ENCODE measurements around the gene PRLR. TPM values are rescaled to one million over a fixed set of nuclear protein-coding genes. Genes with fewer than 3 reads are reported as not detected.

PRLR gene
- total and polyA plus RNA-seq, 10 donors = 0.02 to 0.82 (median 0.26) TPM

DNA sequence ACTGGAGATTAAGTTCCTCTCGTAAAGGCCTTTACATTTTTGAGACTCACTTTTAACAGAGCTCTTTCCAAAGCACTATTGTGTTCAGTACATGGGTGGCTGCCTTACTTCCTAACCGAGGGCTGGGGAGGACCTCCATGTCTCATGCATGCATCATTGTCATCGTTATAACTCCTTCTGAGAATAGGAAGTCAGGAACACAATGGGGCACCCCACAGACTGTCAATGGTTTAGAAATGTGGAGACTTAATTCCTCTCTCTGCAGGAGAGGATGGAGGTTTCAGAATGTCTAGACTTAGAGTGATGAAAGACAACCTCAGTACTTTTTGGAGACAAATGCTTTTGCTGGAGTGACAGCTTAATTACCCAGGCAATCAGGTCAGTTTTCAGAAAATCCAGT is 83.9 kb downstream of the PRLR start:
- TF ChIP-seq POLR2AphosphoS5 (IDR thresholded peaks at IDR 0.05) (no peak), POLR2A (IDR thresholded peaks at IDR 0.05) (no peak), CTCF (IDR thresholded peaks at IDR 0.05 in 8 of 11, conservative IDR thresholded peaks at IDR 0.05 in 3 of 11) (no peak)
- Histone ChIP-seq H3K27me3 (replicated peaks in 1 of 7) (no peaks in the 10 kb centered on the region), H3K9me3 (no peaks in the 10 kb centered on the region), H3K4me3 (no peak overlapping the region), H3K4me1 (no peaks in the 10 kb centered on the region), H3K27ac (no peak overlapping the region), H3K36me3 (no peaks in the 10 kb centered on the region)
- no peak for DNase-seq
- 50 to 66% (median 59%) methylated on average over 3 of the region's 3 CpGs for WGBS, 5 donors
- intact Hi-C loops (cut with DNase I; ENCODE audit: low total_unique reads) = no loop called here

DNA sequence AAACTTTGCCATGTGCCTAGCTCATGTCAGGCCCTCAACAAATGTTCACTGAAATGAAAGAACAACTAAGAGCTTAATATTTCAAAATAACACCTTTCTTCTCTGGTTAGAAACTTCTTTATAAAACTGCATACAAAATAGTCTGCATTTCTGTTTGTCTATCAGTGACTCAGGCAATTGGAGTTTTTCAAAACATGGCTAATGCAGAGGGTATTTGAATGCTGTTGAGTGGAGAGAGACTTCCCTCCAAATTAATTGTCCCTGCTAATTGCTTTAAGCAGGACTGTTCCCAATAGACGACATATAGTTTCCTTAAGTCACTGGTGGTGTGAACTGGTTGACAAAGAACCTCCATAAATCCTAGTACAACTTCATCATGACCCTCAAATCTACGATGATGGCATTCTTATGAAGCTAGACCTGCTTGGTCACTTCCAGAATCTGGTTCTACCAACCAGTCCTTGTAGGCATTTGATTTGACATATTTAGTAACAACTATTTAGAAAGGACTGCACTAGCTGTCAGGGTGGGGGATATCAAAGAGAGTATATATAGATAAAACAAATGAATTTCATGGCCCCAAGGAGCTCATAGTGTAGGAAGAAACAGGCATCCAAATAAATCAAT is 84.5 kb downstream of the PRLR start:
- H3K4me1 ChIP-seq = no peaks in the 10 kb centered on the region
- no peaks in the 10 kb centered on the region for H3K36me3 ChIP-seq
- H3K27ac ChIP-seq = no peak overlapping the region
- intact Hi-C loops (cut with DNase I; ENCODE audit: low total_unique reads) = no loop called here
- 73 to 85% (median 74%) methylated on average over 2 of the region's 2 CpGs for WGBS, 5 donors
- no peaks in the 10 kb centered on the region for H3K27me3 ChIP-seq (replicated peaks in 1 of 7)
- H3K9me3 ChIP-seq = no peaks in the 10 kb centered on the region
- TF ChIP-seq CTCF (IDR thresholded peaks at IDR 0.05 in 8 of 11, conservative IDR thresholded peaks at IDR 0.05 in 3 of 11) (no peak), POLR2AphosphoS5 (IDR thresholded peaks at IDR 0.05) (no peak), POLR2A (IDR thresholded peaks at IDR 0.05) (no peak)
- H3K4me3 ChIP-seq = no peak overlapping the region
- DNase-seq = no peak

DNA sequence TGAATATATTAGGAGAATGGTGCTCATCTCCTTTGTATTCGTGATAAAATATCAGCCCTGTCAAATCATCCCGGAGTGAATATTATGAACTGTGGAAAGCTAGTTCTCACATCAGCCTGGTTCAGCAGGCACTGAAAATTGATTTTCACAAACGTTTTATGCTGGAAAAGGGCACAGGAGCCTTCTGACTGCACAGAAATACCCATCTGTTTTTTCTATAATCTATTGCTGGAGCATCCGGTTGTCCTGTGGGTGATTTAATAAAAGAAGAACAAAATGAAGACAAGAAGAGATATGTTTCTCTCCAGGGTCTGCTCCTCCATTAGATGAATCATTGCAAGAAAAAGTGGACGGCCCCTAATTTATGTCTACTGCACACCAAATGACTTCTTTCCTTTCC is 85.3 kb downstream of the PRLR start:
- Histone ChIP-seq H3K27me3 (replicated peaks in 1 of 7) (no peaks in the 10 kb centered on the region), H3K27ac (no peak overlapping the region), H3K9me3 (no peaks in the 10 kb centered on the region), H3K4me3 (no peak overlapping the region), H3K36me3 (no peaks in the 10 kb centered on the region), H3K4me1 (no peaks in the 10 kb centered on the region)
- no peak for DNase-seq
- WGBS, 5 donors = 76 to 87% (median 84%) methylated on average over 5 of the region's 5 CpGs
- TF ChIP-seq POLR2A (IDR thresholded peaks at IDR 0.05) = no peak
- no peak for TF ChIP-seq CTCF (IDR thresholded peaks at IDR 0.05 in 8 of 11, conservative IDR thresholded peaks at IDR 0.05 in 3 of 11)
- TF ChIP-seq POLR2AphosphoS5 (IDR thresholded peaks at IDR 0.05) = no peak
- intact Hi-C loops (cut with DNase I; ENCODE audit: low total_unique reads) = no loop called here

DNA sequence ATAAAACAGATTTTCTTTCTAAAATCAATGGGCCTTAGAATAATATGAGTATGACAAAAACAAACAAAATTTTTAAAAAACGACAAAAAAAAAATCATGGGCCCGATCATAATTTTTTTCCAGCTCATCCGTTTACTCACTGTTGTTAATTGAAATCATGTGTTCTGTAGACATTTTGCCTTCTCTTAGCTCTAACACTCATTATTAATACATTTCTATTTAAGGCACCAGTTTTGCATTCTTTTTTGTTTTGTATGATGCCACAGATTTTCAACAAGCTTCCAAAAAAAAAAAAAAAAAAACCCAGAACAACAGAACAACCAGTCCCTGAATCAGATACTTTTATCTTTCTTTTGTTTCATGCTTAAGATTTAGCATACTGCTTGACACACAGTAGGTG is 86.4 kb downstream of the PRLR start:
- no peaks in the 10 kb centered on the region for H3K27me3 ChIP-seq (replicated peaks in 1 of 7)
- no peaks in the 10 kb centered on the region for H3K4me1 ChIP-seq
- TF ChIP-seq POLR2A (IDR thresholded peaks at IDR 0.05) (no peak), CTCF (IDR thresholded peaks at IDR 0.05 in 8 of 11, conservative IDR thresholded peaks at IDR 0.05 in 3 of 11) (no peak), POLR2AphosphoS5 (IDR thresholded peaks at IDR 0.05) (no peak)
- intact Hi-C loops (cut with DNase I; ENCODE audit: low total_unique reads) = no loop called here
- no peaks in the 10 kb centered on the region for H3K36me3 ChIP-seq
- no peak overlapping the region for H3K4me3 ChIP-seq
- 83 to 96% (median 94%) methylated on average over 3 of the region's 3 CpGs for WGBS, 5 donors
- no peak overlapping the region for H3K27ac ChIP-seq
- H3K9me3 ChIP-seq = no peaks in the 10 kb centered on the region
- no peak for DNase-seq
